ENCODE results near the gene GLDC.
A peak's percentile ranks its signal among the peaks of the same experiment; 100 is the strongest.
"Not testable (repeated sequence)": the region's sequence is repeated elsewhere in the genome, so short reads cannot be mapped to it uniquely, and the experiment has no call there.

GLDC gene

GRCh38 chr9:6645355-6646292 lies at the start of gene GLDC:
TSS of gene GLDC (minus strand) at chr9:6645729. CDS start at chr9:6645499, 230 bp downstream.
- Histone ChIP-seq H3K27me3 (replicated peaks; ENCODE audit: control insufficient read depth, insufficient read depth, low read length) (peaks cover 56% of the 10 kb centered on the region), H3K9me3 (ENCODE audit: control insufficient read depth, low read length) (no peaks in the 10 kb centered on the region)

GRCh38 chr9:6692881-6693361 lies 47.4 kb upstream of the GLDC start:
- Histone ChIP-seq H3K9me3 (ENCODE audit: control insufficient read depth, low read length) (no peaks in the 10 kb centered on the region), H3K27me3 (replicated peaks; ENCODE audit: control insufficient read depth, insufficient read depth, low read length) (no peaks in the 10 kb centered on the region), H3K4me3 (ENCODE audit: low read length) (no peak overlapping the region), H3K9ac (ENCODE audit: low read length) (no peak overlapping the region), H3K4me1 (ENCODE audit: control insufficient read depth, insufficient read depth, low read length) (no peaks in the 10 kb centered on the region), H3K36me3 (ENCODE audit: control insufficient read depth, insufficient read depth, low read length, severe bottlenecking) (no peaks in the 10 kb centered on the region)
- no peak for DNase-seq (ENCODE audit: low read depth)

More at GRCh38 chr9:6645355-6646292, at the start of gene GLDC:
- Histone ChIP-seq H3K9ac (ENCODE audit: low read length) (no peak within 1 kb of the TSS), H3K4me1 (ENCODE audit: control insufficient read depth, insufficient read depth, low read length) (peaks cover 4% of the 10 kb centered on the region), H3K36me3 (ENCODE audit: control insufficient read depth, insufficient read depth, low read length, severe bottlenecking) (no peaks in the 10 kb centered on the region), H3K4me3 (ENCODE audit: low read length) (peak within 1 kb of the TSS; percentile 44)
- DNase-seq (ENCODE audit: low read depth), result peak; percentile 10

GRCh38 chr9:6692433-6692832 lies 46.9 kb upstream of the GLDC start:
- H3K4me3 ChIP-seq (ENCODE audit: low read length), result no peak overlapping the region
- no peaks in the 10 kb centered on the region for H3K36me3 ChIP-seq (ENCODE audit: control insufficient read depth, insufficient read depth, low read length, severe bottlenecking)
- no peak for DNase-seq (ENCODE audit: low read depth)
- H3K27me3 ChIP-seq (replicated peaks; ENCODE audit: control insufficient read depth, insufficient read depth, low read length), result no peaks in the 10 kb centered on the region
- H3K4me1 ChIP-seq (ENCODE audit: control insufficient read depth, insufficient read depth, low read length), result no peaks in the 10 kb centered on the region
- no peak overlapping the region for H3K9ac ChIP-seq (ENCODE audit: low read length)
- no peaks in the 10 kb centered on the region for H3K9me3 ChIP-seq (ENCODE audit: control insufficient read depth, low read length)

GRCh38 chr9:6690675-6691070 lies 45.1 kb upstream of the GLDC start:
- not testable (repeated sequence) for H3K9ac ChIP-seq (ENCODE audit: low read length); H3K9me3 ChIP-seq (ENCODE audit: control insufficient read depth, low read length); H3K4me3 ChIP-seq (ENCODE audit: low read length); H3K27me3 ChIP-seq (replicated peaks; ENCODE audit: control insufficient read depth, insufficient read depth, low read length); H3K4me1 ChIP-seq (ENCODE audit: control insufficient read depth, insufficient read depth, low read length); DNase-seq (ENCODE audit: low read depth); H3K36me3 ChIP-seq (ENCODE audit: control insufficient read depth, insufficient read depth, low read length, severe bottlenecking)

GRCh38 chr9:6689893-6690674 lies 44.6 kb upstream of the GLDC start:
- DNase-seq (ENCODE audit: low read depth), result no peak
- no peaks in the 10 kb centered on the region for H3K36me3 ChIP-seq (ENCODE audit: control insufficient read depth, insufficient read depth, low read length, severe bottlenecking)
- no peaks in the 10 kb centered on the region for H3K27me3 ChIP-seq (replicated peaks; ENCODE audit: control insufficient read depth, insufficient read depth, low read length)
- peaks cover 6% of the 10 kb centered on the region for H3K4me1 ChIP-seq (ENCODE audit: control insufficient read depth, insufficient read depth, low read length)
- no peak overlapping the region for H3K4me3 ChIP-seq (ENCODE audit: low read length)
- no peaks in the 10 kb centered on the region for H3K9me3 ChIP-seq (ENCODE audit: control insufficient read depth, low read length)
- no peak overlapping the region for H3K9ac ChIP-seq (ENCODE audit: low read length)

GRCh38 chr9:6687180-6687579 lies 41.7 kb upstream of the GLDC start:
- H3K36me3 ChIP-seq (ENCODE audit: control insufficient read depth, insufficient read depth, low read length, severe bottlenecking), result no peaks in the 10 kb centered on the region
- DNase-seq (ENCODE audit: low read depth), result no peak
- H3K9me3 ChIP-seq (ENCODE audit: control insufficient read depth, low read length), result no peaks in the 10 kb centered on the region
- peaks cover 11% of the 10 kb centered on the region for H3K4me1 ChIP-seq (ENCODE audit: control insufficient read depth, insufficient read depth, low read length)
- H3K9ac ChIP-seq (ENCODE audit: low read length), result no peak overlapping the region
- no peaks in the 10 kb centered on the region for H3K27me3 ChIP-seq (replicated peaks; ENCODE audit: control insufficient read depth, insufficient read depth, low read length)
- H3K4me3 ChIP-seq (ENCODE audit: low read length), result no peak overlapping the region

GRCh38 chr9:6686396-6686795 lies 40.9 kb upstream of the GLDC start:
- DNase-seq (ENCODE audit: low read depth), result peak; percentile 53
- H3K9me3 ChIP-seq (ENCODE audit: control insufficient read depth, low read length), result no peaks in the 10 kb centered on the region
- H3K27me3 ChIP-seq (replicated peaks; ENCODE audit: control insufficient read depth, insufficient read depth, low read length), result no peaks in the 10 kb centered on the region
- no peak overlapping the region for H3K4me3 ChIP-seq (ENCODE audit: low read length)
- peaks cover 11% of the 10 kb centered on the region for H3K4me1 ChIP-seq (ENCODE audit: control insufficient read depth, insufficient read depth, low read length)
- no peaks in the 10 kb centered on the region for H3K36me3 ChIP-seq (ENCODE audit: control insufficient read depth, insufficient read depth, low read length, severe bottlenecking)
- H3K9ac ChIP-seq (ENCODE audit: low read length), result no peak overlapping the region

GRCh38 chr9:6681957-6682501 lies 36.5 kb upstream of the GLDC start:
- DNase-seq (ENCODE audit: low read depth), result no peak
- H3K4me3 ChIP-seq (ENCODE audit: low read length), result peak overlapping the region; percentile 86

GRCh38 chr9:6681147-6681956 lies 35.8 kb upstream of the GLDC start:
- no peaks in the 10 kb centered on the region for H3K36me3 ChIP-seq (ENCODE audit: control insufficient read depth, insufficient read depth, low read length, severe bottlenecking)
- no peaks in the 10 kb centered on the region for H3K9me3 ChIP-seq (ENCODE audit: control insufficient read depth, low read length)
- peak overlapping the region; percentile 97 for H3K9ac ChIP-seq (ENCODE audit: low read length)
- H3K4me3 ChIP-seq (ENCODE audit: low read length), result peak overlapping the region; percentile 86
- peaks cover 9% of the 10 kb centered on the region for H3K4me1 ChIP-seq (ENCODE audit: control insufficient read depth, insufficient read depth, low read length)
- no peaks in the 10 kb centered on the region for H3K27me3 ChIP-seq (replicated peaks; ENCODE audit: control insufficient read depth, insufficient read depth, low read length)
- peak; percentile 99 for DNase-seq (ENCODE audit: low read depth)

More at GRCh38 chr9:6681957-6682501, 36.5 kb upstream of the GLDC start:
- Histone ChIP-seq H3K4me1 (ENCODE audit: control insufficient read depth, insufficient read depth, low read length) (peaks cover 11% of the 10 kb centered on the region), H3K27me3 (replicated peaks; ENCODE audit: control insufficient read depth, insufficient read depth, low read length) (no peaks in the 10 kb centered on the region), H3K36me3 (ENCODE audit: control insufficient read depth, insufficient read depth, low read length, severe bottlenecking) (no peaks in the 10 kb centered on the region), H3K9ac (ENCODE audit: low read length) (peak overlapping the region; percentile 97), H3K9me3 (ENCODE audit: control insufficient read depth, low read length) (no peaks in the 10 kb centered on the region)

- no peaks in the 10 kb centered on the region for H3K9me3 ChIP-seq (ENCODE audit: control insufficient read depth, low read length)
- no peaks in the 10 kb centered on the region for H3K27me3 ChIP-seq (replicated peaks; ENCODE audit: control insufficient read depth, insufficient read depth, low read length)
- H3K36me3 ChIP-seq (ENCODE audit: control insufficient read depth, insufficient read depth, low read length, severe bottlenecking), result no peaks in the 10 kb centered on the region
- DNase-seq (ENCODE audit: low read depth), result peak; percentile 62
- peaks cover 5% of the 10 kb centered on the region for H3K4me1 ChIP-seq (ENCODE audit: control insufficient read depth, insufficient read depth, low read length)
- peak overlapping the region; percentile 97 for H3K9ac ChIP-seq (ENCODE audit: low read length)
- H3K4me3 ChIP-seq (ENCODE audit: low read length), result peak overlapping the region; percentile 86
Measured at GRCh38 chr9:6680797-6681146, 35.2 kb upstream of the GLDC start.

Data from adipocyte (in vitro differentiated cells).